ENCODE results near the gene HEG1.

The HEG1 gene

DNA sequence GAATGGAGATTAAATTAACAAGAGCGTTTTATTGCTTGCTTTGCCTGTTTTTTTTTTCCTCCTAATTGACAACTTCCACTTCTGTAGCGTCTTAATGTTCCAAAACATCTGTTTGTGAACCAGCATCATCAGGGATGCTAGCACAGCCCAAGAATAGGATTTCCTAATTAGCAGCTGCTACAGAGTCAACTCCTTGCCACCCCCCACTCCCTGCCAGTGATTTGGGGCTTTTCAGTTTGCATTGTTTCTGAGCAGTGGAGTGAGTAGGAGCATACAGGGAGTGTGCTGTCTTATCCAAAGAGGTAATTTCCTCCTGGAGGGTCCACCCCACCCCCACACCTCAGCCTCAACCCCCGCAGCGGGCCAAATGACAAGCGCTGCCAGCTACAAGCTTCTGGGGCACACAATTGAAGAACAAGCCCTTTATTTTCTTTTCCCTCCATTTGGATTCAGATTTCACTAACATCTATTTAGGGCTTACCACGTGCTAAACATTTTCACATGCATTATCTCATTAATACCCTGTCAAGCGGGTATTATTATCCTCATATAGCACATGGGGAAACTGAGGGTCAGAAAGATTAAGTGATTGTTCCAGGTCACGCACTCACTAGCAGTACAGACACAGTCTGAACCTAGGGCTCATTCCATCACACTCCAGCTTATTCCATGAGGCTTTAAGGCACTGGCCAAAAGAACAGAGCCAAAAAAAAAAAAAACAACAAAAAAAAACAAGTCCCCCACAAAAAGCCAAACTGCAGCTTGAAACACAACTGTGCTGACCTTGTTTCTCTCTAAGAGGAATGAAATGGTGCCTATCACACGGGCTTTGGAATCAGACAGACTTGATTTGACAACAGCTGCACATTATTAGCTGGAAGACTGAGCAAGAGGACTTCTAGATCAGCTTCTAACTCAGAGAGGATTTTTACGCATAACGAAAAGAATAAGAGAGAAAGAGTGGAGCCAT lies 16.4 kb downstream of the HEG1 start:
- FAIRE-seq (no peak), DNase-seq (ENCODE audit: insufficient read length, low spot score) (no peak)
- no peak for TF ChIP-seq CTCF (IDR thresholded peaks at IDR 0.05; ENCODE audit: insufficient read depth, missing control alignments)

DNA sequence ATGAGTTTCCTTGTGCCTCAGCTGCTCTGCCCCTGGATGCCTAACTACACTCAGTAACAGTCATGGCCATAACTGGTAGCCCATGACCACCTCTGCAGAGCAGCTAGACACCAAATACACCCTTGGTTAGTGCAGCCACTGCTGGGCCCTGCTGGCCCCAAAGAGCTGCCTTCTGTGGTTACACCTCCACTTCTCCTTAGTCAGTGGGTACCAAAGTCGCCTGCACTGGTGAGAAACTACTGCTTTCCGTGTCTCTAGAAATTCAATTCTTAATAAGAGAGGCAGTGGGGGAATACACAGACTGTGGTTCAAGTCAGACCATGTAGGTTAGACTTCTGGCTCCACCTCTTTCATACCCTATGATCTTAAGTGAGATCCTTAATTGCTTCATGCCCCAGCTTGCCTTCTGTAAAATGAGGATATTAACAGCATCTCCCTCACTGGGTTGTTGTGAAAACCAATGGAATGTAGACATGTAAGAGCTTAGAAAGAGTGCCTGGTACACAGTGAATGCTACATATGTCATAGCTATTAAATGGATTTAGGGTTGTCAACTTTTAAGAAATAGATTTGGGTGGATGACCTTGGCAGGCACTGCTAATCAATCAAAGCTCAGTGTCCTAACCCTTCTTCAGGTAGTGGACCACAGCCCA lies 18.2 kb downstream of the HEG1 start:
- no peak for DNase-seq (ENCODE audit: insufficient read length, low spot score)
- no peak for FAIRE-seq
- TF ChIP-seq CTCF (IDR thresholded peaks at IDR 0.05; ENCODE audit: insufficient read depth, missing control alignments), result no peak

DNA sequence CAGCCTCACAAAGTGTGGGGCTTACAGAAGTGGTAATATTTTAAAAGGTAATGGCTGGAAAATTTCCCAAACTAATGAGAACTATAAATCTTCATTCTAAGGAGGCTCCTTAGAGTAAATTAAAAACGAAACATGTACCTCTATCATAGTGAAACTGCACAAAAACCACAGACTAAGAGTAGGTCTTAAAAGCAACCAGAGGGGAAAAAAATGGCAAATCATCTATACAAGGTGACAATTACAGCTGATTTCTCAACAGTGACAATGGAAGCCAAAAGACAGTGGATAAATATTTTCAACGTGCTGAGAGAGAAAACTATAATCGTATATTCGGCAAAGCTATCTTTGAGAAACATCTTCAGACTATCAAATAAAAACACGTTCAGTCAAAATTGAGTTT lies 20.6 kb downstream of the HEG1 start:
- DNase-seq (ENCODE audit: insufficient read length, low spot score) (no peak), FAIRE-seq (no peak)
- TF ChIP-seq CTCF (IDR thresholded peaks at IDR 0.05; ENCODE audit: insufficient read depth, missing control alignments), result no peak

DNA sequence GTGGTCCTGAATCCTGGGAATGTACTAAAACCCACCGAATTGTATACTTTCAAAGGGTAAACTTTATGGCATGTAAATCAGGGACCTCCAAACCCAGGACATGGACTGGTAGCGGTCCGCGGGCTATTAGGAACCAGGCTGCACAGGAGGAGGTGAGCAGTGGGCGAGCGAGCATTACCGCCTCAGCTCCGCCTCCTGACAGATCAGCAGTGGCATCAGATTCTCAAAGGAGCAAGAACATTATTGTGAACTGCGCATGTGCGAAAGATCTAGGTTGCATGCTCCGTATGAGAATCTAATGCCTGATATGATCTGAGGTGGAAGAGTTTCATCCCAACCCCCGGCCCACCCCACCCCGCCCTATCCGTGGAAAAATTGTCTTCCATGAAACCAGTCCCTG lies 22.2 kb downstream of the HEG1 start:
- FAIRE-seq (no peak), DNase-seq (ENCODE audit: insufficient read length, low spot score) (no peak)
- no peak for TF ChIP-seq CTCF (IDR thresholded peaks at IDR 0.05; ENCODE audit: insufficient read depth, missing control alignments)

- DNase-seq (ENCODE audit: insufficient read length, low spot score) (no peak), FAIRE-seq (no peak)
- TF ChIP-seq CTCF (IDR thresholded peaks at IDR 0.05; ENCODE audit: insufficient read depth, missing control alignments), result no peak
Observed at GRCh38 chr3:125033135-125033534, 22.7 kb downstream of the HEG1 start.

DNA sequence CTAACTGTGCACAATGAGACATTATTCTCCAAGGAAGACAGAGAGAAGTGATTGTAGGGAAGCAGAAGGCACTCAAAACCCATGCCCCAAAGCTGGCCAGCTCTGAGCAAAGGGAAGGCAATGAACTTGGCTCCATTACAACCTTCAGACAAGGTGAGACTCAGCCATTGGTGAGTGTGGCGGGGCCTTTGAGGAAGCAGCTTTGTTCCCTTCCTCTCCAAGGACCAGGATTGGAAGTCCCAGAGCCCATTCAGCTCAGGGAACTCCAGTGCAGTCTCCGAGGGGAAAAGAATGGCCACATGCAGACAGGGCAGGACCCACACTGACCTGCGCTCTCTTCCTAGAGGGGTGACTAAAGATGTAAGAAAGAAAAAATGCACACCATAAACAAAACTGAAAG lies 23.1 kb downstream of the HEG1 start:
- TF ChIP-seq CTCF (IDR thresholded peaks at IDR 0.05; ENCODE audit: insufficient read depth, missing control alignments), result no peak
- FAIRE-seq (no peak), DNase-seq (ENCODE audit: insufficient read length, low spot score) (no peak)

Measured in D721Med (cell line).